Spleen (tissue), 11 donors: ENCODE results near the gene PSME1. TPM values are rescaled to one million over a fixed set of nuclear protein-coding genes. Genes with fewer than 3 reads are reported as not detected.

Source experiments
- DNase-seq: peaks from one replicate; pipeline ENCODE4 v3.0.0-alpha.2; 2020
- H3K27ac ChIP-seq, 8 donors: fragments of 200-600 bp; sonication (generic) in 7 of 8; 1 replicate in 4 of 8; 2 replicates in 4 of 8; pipeline versions ENCODE4 v1.5.0 to v1.8.0; 2016 to 2021; ENCODE audit warnings: inconsistent platforms in 4 of 8, mild to moderate bottlenecking in 4 of 8, moderate library complexity in 1 of 8
- H3K27me3 ChIP-seq, 7 donors: fragments of 200-600 bp; sonication (generic) in 6 of 7; replicated peaks in 1 of 7; 1 replicate in 4 of 7; 2 replicates in 3 of 7; pipeline versions ENCODE4 v1.5.0 to v1.8.0; 2016 to 2021; ENCODE audit warnings: inconsistent platforms in 3 of 7, mild to moderate bottlenecking in 1 of 7
- H3K36me3 ChIP-seq, 6 donors: fragments of 200-600 bp; sonication (generic) in 5 of 6; 1 replicate in 4 of 6; 2 replicates in 2 of 6; pipeline versions ENCODE4 v1.5.0 to v1.8.0; 2016 to 2021; ENCODE audit warnings: inconsistent platforms in 2 of 6
- H3K4me1 ChIP-seq, 6 donors: fragments of 200-600 bp; sonication (generic) in 5 of 6; 1 replicate in 3 of 6; 2 replicates in 3 of 6; pipeline versions ENCODE4 v1.5.0 to v1.8.0; 2016 to 2021; ENCODE audit warnings: inconsistent platforms in 3 of 6
- H3K4me3 ChIP-seq, 8 donors: fragments of 200-600 bp; sonication (generic) in 7 of 8; 1 replicate in 4 of 8; 2 replicates in 4 of 8; pipeline versions ENCODE4 v1.5.0 to v1.8.0; 2016 to 2021; ENCODE audit warnings: inconsistent platforms in 4 of 8, mild to moderate bottlenecking in 4 of 8, moderate library complexity in 2 of 8
- H3K9me3 ChIP-seq, 8 donors: fragments of 200-600 bp; sonication (generic) in 7 of 8; 1 replicate in 4 of 8; 2 replicates in 4 of 8; pipeline versions ENCODE4 v1.5.0 to v1.8.0; 2016 to 2021; ENCODE audit warnings: inconsistent platforms in 4 of 8
- CTCF ChIP-seq, 11 experiments: fragments of 200-600 bp in 7 of 11; fragments of 450-650 bp in 4 of 11; sonication (generic) in 4 of 11; IDR thresholded peaks in 8 of 11; conservative IDR thresholded peaks in 3 of 11; 1 replicate in 7 of 11; 2 replicates in 4 of 11; pipeline versions ENCODE4 v1.4.0 to v1.8.0; 2016 to 2021; ENCODE audit warnings: antibody characterized with exemption in 11 of 11, inconsistent platforms in 4 of 11, mild to moderate bottlenecking in 1 of 11
- POLR2A ChIP-seq, 3 donors: fragments of 450-650 bp; IDR thresholded peaks; one replicate each; pipeline ENCODE4 v1.5.1; 2017; ENCODE audit warnings: antibody characterized with exemption in 3 of 3, mild to moderate bottlenecking in 1 of 3
- POLR2AphosphoS5 ChIP-seq, 3 donors: sonication (generic); formaldehyde crosslinking; IDR thresholded peaks; one replicate each; pipeline ENCODE4 v1.5.1; 2017; ENCODE audit warnings: antibody characterized with exemption in 3 of 3
- WGBS, 5 donors: extraction: QIAGEN DNeasy Blood & Tissue Kit in 3 of 5; methylation state at CpG; one replicate each; pipeline versions ENCODE4 v1.1.5 to v1.1.7; 2013 to 2018; 5-methylcytosine and 5-hydroxymethylcytosine counted together
- intact Hi-C: fragments of 100-400 bp; cut with DNase I; formaldehyde crosslinking; loops from one replicate; pipeline ENCODE4 v1.15.0; 2023; ENCODE audit warnings: low total_unique reads
- microRNA-seq, 3 donors: library from miRNA; unstranded; fragments of <30 nt; microRNA quantifications; one replicate each; pipeline versions ENCODE4 to v1.1.0, GENCODE V29; 2019 to 2020
- polyA plus RNA-seq, 3 donors: library from polyadenylated mRNA; stranded (reverse); fragments of 200-250 nt; gene quantifications; one replicate each; pipeline ENCODE4 v1.2.1, GENCODE V29; 2013
- small RNA-seq, 4 donors: library from RNA; depleted of rRNA; stranded (forward); fragments of <200 nt; gene quantifications; one replicate each; pipeline ENCODE3, GENCODE V24; 2016
- total RNA-seq, 7 donors: library from RNA; depleted of rRNA in 3 of 7; stranded (reverse); fragments of >200 nt in 3 of 7; fragmentation: NEBNext Ultra II Directional in 4 of 7; extraction: Animal tissue kit (Norgen Biotek cat#: 25700) in 4 of 7; gene quantifications; one replicate each; pipeline versions ENCODE4 v1.1.0 to v1.2.1, GENCODE V29; 2016 to 2021
- donor health status: healthy with polysubstance abuse.
- donor health status: DM: no; HTN: no; CAD: no; lungs with moderate emphysema.
- donor health status: DM: no; HTN: no; CAD: no.
- donor health status: Bipolar disorder and iron deficiency.
- donor health status: healthy.
- donor health status: DM: no; HTN: no; CAD: no.
- donor health status: DM: yes; HTN: yes; CAD: no.

PSME1 gene
- total and polyA plus RNA-seq, 10 donors, result 157 to 441 (median 253) TPM

DNA sequence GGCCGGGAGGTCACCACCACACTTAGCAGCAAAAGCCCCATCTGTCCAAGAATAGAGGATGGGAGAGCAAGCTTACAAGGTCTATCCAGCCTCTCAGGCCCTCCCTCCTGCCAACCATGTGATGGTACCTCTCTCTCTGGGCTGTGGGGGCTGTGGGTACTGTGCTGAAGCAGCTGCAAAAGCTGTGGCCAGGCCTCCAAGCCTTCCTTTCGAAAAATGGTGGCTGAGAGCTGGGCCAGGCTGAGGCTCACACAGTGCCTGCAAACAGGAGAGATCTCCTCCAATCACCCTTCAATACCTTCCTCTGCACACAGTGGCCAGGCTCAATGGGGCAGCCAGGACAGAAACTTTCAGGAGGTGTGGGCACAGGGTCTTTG, 51.5 kb downstream of the PSME1 start:
- intact Hi-C loops, result no loop called here

More for the DNA sequence above, 51.5 kb downstream of the PSME1 start:
- Histone ChIP-seq H3K4me3 (peak overlapping the region in 7 of 8 donors; percentile 64 to 90 (median 80)), H3K36me3 (peaks cover 0 to 71% (median 51%) of the 10 kb centered on the region in 6 donors), H3K27ac (peak overlapping the region in 3 of 8 donors; percentile 76 to 87 (median 81)), H3K9me3 (no peaks in the 10 kb centered on the region), H3K4me1 (peaks cover 13 to 57% (median 27%) of the 10 kb centered on the region in 6 donors), H3K27me3 (no peaks in the 10 kb centered on the region)
- TF ChIP-seq POLR2A (IDR thresholded peaks at IDR 0.05) (no peak), POLR2AphosphoS5 (IDR thresholded peaks at IDR 0.05) (no peak), CTCF (IDR thresholded peaks at IDR 0.05 in 8 of 11, conservative IDR thresholded peaks at IDR 0.05 in 3 of 11) (no peak)
- DNase-seq, result no peak
- WGBS, 5 donors, result 69 to 100% (median 84%) methylated on average over 1 to 2 of the region's 2 CpGs

Small RNA genes within 50 kb of the gene (microRNA-seq; reads per million reads assigned to microRNA genes)
- gene MIR7703, result 0 reads per million in 3 donors

Small RNA genes within 50 kb of the gene (small RNA-seq; reads per million reads assigned to genes)
- 0 reads per million in 4 donors for gene IPO4
- 0 to 0.21 (median 0) reads per million in 4 donors for gene IRF9
- gene RNA5SP383, result 0.08 to 0.23 (median 0.14) reads per million in 4 donors

Other genes starting within 250 kb of the PSME1 start
Only the 30 nearest of the 31 such genes appear.
- gene DHRS4, start 182.4 kb upstream of the PSME1 start, total RNA-seq, result 10 to 100 TPM; 15.5 to 31.8 (median 23.2) TPM
- gene DHRS4, start 182.4 kb upstream of the PSME1 start, polyA plus RNA-seq, result 10 to 100 TPM; 31.6 to 59.9 (median 38.5) TPM
- 10 to 100 TPM in 6 of 7 donors, 1 to 10 TPM in 1; 9.2 to 32.5 (median 19.9) TPM for gene DHRS4L2, start 147.3 kb upstream of the PSME1 start, total RNA-seq
- 10 to 100 TPM; 31.3 to 54.4 (median 42.7) TPM for gene DHRS4L2, start 147.3 kb upstream of the PSME1 start, polyA plus RNA-seq
- gene CARMIL3, start 84.2 kb upstream of the PSME1 start, total RNA-seq, result 1 to 10 TPM in 6 of 7 donors, under 1 TPM in 1; 0.44 to 3.2 (median 1.5) TPM
- gene CARMIL3, start 84.2 kb upstream of the PSME1 start, polyA plus RNA-seq, result 1 to 10 TPM in 2 of 3 donors, under 1 TPM in 1; 0.39 to 1.8 (median 1.0) TPM
- under 1 TPM in 1 of 7 donors, not detected in 6; 0.13 TPM for gene CPNE6, start 64.6 kb upstream of the PSME1 start, total RNA-seq
- under 1 TPM in 1 of 3 donors, not detected in 2; 0.03 TPM for gene CPNE6, start 64.6 kb upstream of the PSME1 start, polyA plus RNA-seq
- 10 to 100 TPM; 31.4 to 52.3 (median 34.9) TPM for gene PCK2, start 41.9 kb upstream of the PSME1 start, total RNA-seq
- 10 to 100 TPM; 25.3 to 35.7 (median 27.9) TPM for gene PCK2, start 41.9 kb upstream of the PSME1 start, polyA plus RNA-seq
- 100 to 1,000 TPM in 2 of 7 donors, 10 to 100 TPM in 5; 73.8 to 110 (median 80.9) TPM for gene DCAF11, start 21.4 kb upstream of the PSME1 start, total RNA-seq
- 10 to 100 TPM; 28.7 to 42.5 (median 32.4) TPM for gene DCAF11, start 21.4 kb upstream of the PSME1 start, polyA plus RNA-seq
- gene NRL, start 21.2 kb upstream of the PSME1 start, total RNA-seq, result 1 to 10 TPM; 2.0 to 7.8 (median 4.2) TPM
- gene NRL, start 21.2 kb upstream of the PSME1 start, polyA plus RNA-seq, result 1 to 10 TPM; 2.7 to 4.7 (median 3.7) TPM
- gene FITM1, start 5.5 kb upstream of the PSME1 start, total RNA-seq, result 10 to 100 TPM in 2 of 7 donors, 1 to 10 TPM in 5; 3.7 to 12.9 (median 9.0) TPM
- gene FITM1, start 5.5 kb upstream of the PSME1 start, polyA plus RNA-seq, result 1 to 10 TPM; 4.6 to 9.6 (median 8.3) TPM
- gene EMC9, start 5.4 kb downstream of the PSME1 start, total RNA-seq, result 10 to 100 TPM; 17.7 to 27.3 (median 19.9) TPM
- 10 to 100 TPM; 25.4 to 50.6 (median 48.5) TPM for gene EMC9, start 5.4 kb downstream of the PSME1 start, polyA plus RNA-seq
- gene PSME2, start 10.4 kb downstream of the PSME1 start, total RNA-seq, result 100 to 1,000 TPM in 5 of 7 donors, 10 to 100 TPM in 2; 80.0 to 295 (median 189) TPM
- gene PSME2, start 10.4 kb downstream of the PSME1 start, polyA plus RNA-seq, result 100 to 1,000 TPM; 337 to 509 (median 433) TPM
- gene RNF31, start 11.3 kb downstream of the PSME1 start, total RNA-seq, result 100 to 1,000 TPM in 3 of 7 donors, 10 to 100 TPM in 4; 61.9 to 113 (median 96.9) TPM
- 100 to 1,000 TPM in 2 of 3 donors, 10 to 100 TPM in 1; 56.5 to 148 (median 122) TPM for gene RNF31, start 11.3 kb downstream of the PSME1 start, polyA plus RNA-seq
- 100 to 1,000 TPM; 122 to 265 (median 218) TPM for gene IRF9, start 25.1 kb downstream of the PSME1 start, total RNA-seq
- 100 to 1,000 TPM in 2 of 3 donors, 10 to 100 TPM in 1; 85.8 to 166 (median 118) TPM for gene IRF9, start 25.1 kb downstream of the PSME1 start, polyA plus RNA-seq
- 10 to 100 TPM; 23.5 to 51.6 (median 38.0) TPM for gene REC8, start 35.9 kb downstream of the PSME1 start, total RNA-seq
- gene REC8, start 35.9 kb downstream of the PSME1 start, polyA plus RNA-seq, result 10 to 100 TPM; 23.6 to 48.0 (median 43.1) TPM
- gene IPO4, start 52.6 kb downstream of the PSME1 start, total RNA-seq, result 10 to 100 TPM; 20.0 to 49.7 (median 29.9) TPM
- 10 to 100 TPM; 10.0 to 14.7 (median 10.4) TPM for gene IPO4, start 52.6 kb downstream of the PSME1 start, polyA plus RNA-seq
- 10 to 100 TPM; 30.4 to 53.6 (median 37.3) TPM for gene TM9SF1, start 59.2 kb downstream of the PSME1 start, total RNA-seq
- 10 to 100 TPM in 1 of 3 donors, 1 to 10 TPM in 2; 4.7 to 12.7 (median 7.9) TPM for gene TM9SF1, start 59.2 kb downstream of the PSME1 start, polyA plus RNA-seq
- gene TSSK4, start 69.5 kb downstream of the PSME1 start, total RNA-seq, result 1 to 10 TPM in 1 of 7 donors, under 1 TPM in 4, not detected in 2; 0.44 to 1.4 (median 0.61) TPM
- gene TSSK4, start 69.5 kb downstream of the PSME1 start, polyA plus RNA-seq, result not detected
- gene CHMP4A, start 77.3 kb downstream of the PSME1 start, total RNA-seq, result 10 to 100 TPM; 53.3 to 71.7 (median 61.9) TPM
- 100 to 1,000 TPM; 106 to 149 (median 132) TPM for gene CHMP4A, start 77.3 kb downstream of the PSME1 start, polyA plus RNA-seq
- 10 to 100 TPM; 11.0 to 25.5 (median 17.6) TPM for gene MDP1, start 79.9 kb downstream of the PSME1 start, total RNA-seq
- 10 to 100 TPM; 30.2 to 39.6 (median 33.6) TPM for gene MDP1, start 79.9 kb downstream of the PSME1 start, polyA plus RNA-seq
- 100 to 1,000 TPM in 6 of 7 donors, 10 to 100 TPM in 1; 98.6 to 137 (median 122) TPM for gene NEDD8, start 96.2 kb downstream of the PSME1 start, total RNA-seq
- gene NEDD8, start 96.2 kb downstream of the PSME1 start, polyA plus RNA-seq, result 100 to 1,000 TPM; 164 to 237 (median 228) TPM
- gene GMPR2, start 96.7 kb downstream of the PSME1 start, total RNA-seq, result 10 to 100 TPM; 57.0 to 85.6 (median 82.6) TPM
- 10 to 100 TPM; 42.2 to 57.9 (median 50.3) TPM for gene GMPR2, start 96.7 kb downstream of the PSME1 start, polyA plus RNA-seq
- 100 to 1,000 TPM in 3 of 7 donors, 10 to 100 TPM in 4; 61.8 to 121 (median 99.5) TPM for gene TINF2, start 106.4 kb downstream of the PSME1 start, total RNA-seq
- 10 to 100 TPM; 55.7 to 60.8 (median 57.4) TPM for gene TINF2, start 106.4 kb downstream of the PSME1 start, polyA plus RNA-seq
- 1 to 10 TPM; 1.4 to 4.8 (median 2.8) TPM for gene TGM1, start 127.0 kb downstream of the PSME1 start, total RNA-seq
- 1 to 10 TPM; 1.7 to 3.5 (median 2.3) TPM for gene TGM1, start 127.0 kb downstream of the PSME1 start, polyA plus RNA-seq
- 10 to 100 TPM; 41.7 to 63.0 (median 48.6) TPM for gene RABGGTA, start 135.4 kb downstream of the PSME1 start, total RNA-seq
- 10 to 100 TPM; 22.5 to 46.7 (median 41.4) TPM for gene RABGGTA, start 135.4 kb downstream of the PSME1 start, polyA plus RNA-seq
- gene DHRS1, start 163.6 kb downstream of the PSME1 start, total RNA-seq, result 10 to 100 TPM; 29.9 to 56.1 (median 34.0) TPM
- gene DHRS1, start 163.6 kb downstream of the PSME1 start, polyA plus RNA-seq, result 10 to 100 TPM; 22.0 to 38.2 (median 30.3) TPM
- 10 to 100 TPM; 16.8 to 26.9 (median 22.9) TPM for gene NOP9, start 163.7 kb downstream of the PSME1 start, total RNA-seq
- gene NOP9, start 163.7 kb downstream of the PSME1 start, polyA plus RNA-seq, result 10 to 100 TPM in 1 of 3 donors, 1 to 10 TPM in 2; 4.5 to 12.1 (median 5.2) TPM
- gene CIDEB, start 171.8 kb downstream of the PSME1 start, total RNA-seq, result 100 to 1,000 TPM in 2 of 7 donors, 10 to 100 TPM in 5; 54.0 to 145 (median 88.8) TPM
- 10 to 100 TPM; 31.0 to 33.6 (median 31.4) TPM for gene CIDEB, start 171.8 kb downstream of the PSME1 start, polyA plus RNA-seq
- 10 to 100 TPM in 6 of 7 donors, 1 to 10 TPM in 1; 9.2 to 32.3 (median 18.1) TPM for gene LTB4R2, start 173.9 kb downstream of the PSME1 start, total RNA-seq
- gene LTB4R2, start 173.9 kb downstream of the PSME1 start, polyA plus RNA-seq, result 1 to 10 TPM in 2 of 3 donors, under 1 TPM in 1; 0.83 to 4.0 (median 1.3) TPM
- gene LTB4R, start 175.3 kb downstream of the PSME1 start, total RNA-seq, result 10 to 100 TPM; 20.9 to 50.4 (median 35.8) TPM
- 10 to 100 TPM; 13.9 to 28.6 (median 28.6) TPM for gene LTB4R, start 175.3 kb downstream of the PSME1 start, polyA plus RNA-seq
- gene ADCY4, start 198.9 kb downstream of the PSME1 start, total RNA-seq, result 100 to 1,000 TPM in 1 of 7 donors, 10 to 100 TPM in 6; 34.4 to 114 (median 68.7) TPM
- 10 to 100 TPM; 13.0 to 53.5 (median 34.0) TPM for gene ADCY4, start 198.9 kb downstream of the PSME1 start, polyA plus RNA-seq
- 10 to 100 TPM; 24.8 to 42.4 (median 32.6) TPM for gene RIPK3, start 203.8 kb downstream of the PSME1 start, total RNA-seq
- 10 to 100 TPM; 14.0 to 18.4 (median 14.7) TPM for gene RIPK3, start 203.8 kb downstream of the PSME1 start, polyA plus RNA-seq